Measurements from ENCODE around the gene NRG3.

Gene NRG3

GRCh38 chr10:82160307-82160706 lies 285.3 kb downstream of the NRG3 start:
- no peak for DNase-seq (ENCODE audit: low read depth, low spot score)
- H3K4me3 ChIP-seq (ENCODE audit: low read depth, low read length) = no peak overlapping the region
- in situ Hi-C loops (cut with HindIII; ENCODE audit: low sequenced_read_pairs) = no loop called here
- no peak for TF ChIP-seq CTCF (IDR thresholded peaks at IDR 0.05; ENCODE audit: low read depth, low read length)

GRCh38 chr10:82161264-82161663 lies 286.3 kb downstream of the NRG3 start:
- no peak for DNase-seq (ENCODE audit: low read depth, low spot score)
- H3K4me3 ChIP-seq (ENCODE audit: low read depth, low read length) = no peak overlapping the region
- in situ Hi-C loops (cut with HindIII; ENCODE audit: low sequenced_read_pairs) = no loop called here
- no peak for TF ChIP-seq CTCF (IDR thresholded peaks at IDR 0.05; ENCODE audit: low read depth, low read length)

GRCh38 chr10:82162549-82163195 lies 287.7 kb downstream of the NRG3 start:
- no peak for TF ChIP-seq CTCF (IDR thresholded peaks at IDR 0.05; ENCODE audit: low read depth, low read length)
- in situ Hi-C loops (cut with HindIII; ENCODE audit: low sequenced_read_pairs) = no loop called here
- no peak for DNase-seq (ENCODE audit: low read depth, low spot score)
- H3K4me3 ChIP-seq (ENCODE audit: low read depth, low read length) = no peak overlapping the region

GRCh38 chr10:82171899-82172298 lies 296.9 kb downstream of the NRG3 start:
- no peak for TF ChIP-seq CTCF (IDR thresholded peaks at IDR 0.05; ENCODE audit: low read depth, low read length)
- in situ Hi-C loops (cut with HindIII; ENCODE audit: low sequenced_read_pairs) = no loop called here
- no peak overlapping the region for H3K4me3 ChIP-seq (ENCODE audit: low read depth, low read length)
- DNase-seq (ENCODE audit: low read depth, low spot score) = no peak

GRCh38 chr10:82176587-82176986 lies 301.6 kb downstream of the NRG3 start:
- no peak for TF ChIP-seq CTCF (IDR thresholded peaks at IDR 0.05; ENCODE audit: low read depth, low read length)
- DNase-seq (ENCODE audit: low read depth, low spot score) = no peak
- in situ Hi-C loops (cut with HindIII; ENCODE audit: low sequenced_read_pairs) = no loop called here
- H3K4me3 ChIP-seq (ENCODE audit: low read depth, low read length) = no peak overlapping the region

GRCh38 chr10:82190432-82191260 lies 315.7 kb downstream of the NRG3 start:
- no peak overlapping the region for H3K4me3 ChIP-seq (ENCODE audit: low read depth, low read length)
- no peak for DNase-seq (ENCODE audit: low read depth, low spot score)
- no peak for TF ChIP-seq CTCF (IDR thresholded peaks at IDR 0.05; ENCODE audit: low read depth, low read length)
- in situ Hi-C loops (cut with HindIII; ENCODE audit: low sequenced_read_pairs) = no loop called here
